KMS-11 (cell line): Measurements from ENCODE around the gene ALKBH5.
A peak's percentile ranks its signal among the peaks of the same experiment; 100 is the strongest.

Source experiments
- H2AFZ ChIP-seq: fragments of 200-600 bp; sonication (generic); 2 replicates; pipeline ENCODE4 v1.6.1; 2016; ENCODE audit warnings: antibody characterized with exemption, mixed run types, low read depth
- H3K27ac ChIP-seq: fragments of 200-600 bp; sonication (generic); 2 replicates; pipeline ENCODE4 v1.6.1; 2016; ENCODE audit warnings: mild to moderate bottlenecking, mixed run types
- H3K27me3 ChIP-seq: fragments of 200-600 bp; sonication (generic); 2 replicates; pipeline ENCODE4 v1.6.1; 2017; ENCODE audit warnings: mild to moderate bottlenecking, low read depth, mixed run types, moderate library complexity; ENCODE audit not compliant: insufficient read depth
- H3K36me3 ChIP-seq: fragments of 200-600 bp; sonication (generic); 2 replicates; pipeline ENCODE4 v1.6.1; 2017; ENCODE audit warnings: mild to moderate bottlenecking, mixed run types; ENCODE audit not compliant: insufficient read depth
- H3K4me1 ChIP-seq: fragments of 200-600 bp; sonication (generic); 2 replicates; pipeline ENCODE4 v1.6.1; 2016; ENCODE audit warnings: mild to moderate bottlenecking, low read depth, mixed run types; ENCODE audit not compliant: poor library complexity, severe bottlenecking
- H3K4me2 ChIP-seq: fragments of 200-600 bp; sonication (generic); 2 replicates; pipeline ENCODE4 v1.7.0; 2016; ENCODE audit warnings: mild to moderate bottlenecking, mixed run types
- H3K4me3 ChIP-seq: fragments of 200-600 bp; sonication (generic); IDR thresholded peaks from 2 replicates; pipeline ENCODE4 v1.6.1; 2017; ENCODE audit warnings: low read depth, low read length, mixed read lengths; ENCODE audit not compliant: insufficient read depth
- H3K79me2 ChIP-seq: fragments of 200-600 bp; sonication (generic); 2 replicates; pipeline ENCODE4 v1.6.1; 2016; ENCODE audit warnings: low read depth, mixed run types; ENCODE audit not compliant: insufficient read depth
- H3K9ac ChIP-seq: fragments of 200-600 bp; sonication (generic); 2 replicates; pipeline ENCODE4 v1.6.1; 2016; ENCODE audit warnings: mild to moderate bottlenecking, mixed run types
- H4K20me1 ChIP-seq: fragments of 200-600 bp; sonication (generic); 2 replicates; pipeline ENCODE4 v1.6.1; 2016; ENCODE audit warnings: mild to moderate bottlenecking, mixed run types; ENCODE audit not compliant: insufficient read depth
- TF ChIP-seq, protein P1 (sequence below): fragments of 200-600 bp; sonication (generic); conservative IDR thresholded peaks from 2 replicates; pipeline ENCODE4 v1.6.1; 2017; ENCODE audit warnings: low read depth, mild to moderate bottlenecking, antibody characterized with exemption, low read length, moderate library complexity, mixed read lengths

Gene ALKBH5

DNA sequence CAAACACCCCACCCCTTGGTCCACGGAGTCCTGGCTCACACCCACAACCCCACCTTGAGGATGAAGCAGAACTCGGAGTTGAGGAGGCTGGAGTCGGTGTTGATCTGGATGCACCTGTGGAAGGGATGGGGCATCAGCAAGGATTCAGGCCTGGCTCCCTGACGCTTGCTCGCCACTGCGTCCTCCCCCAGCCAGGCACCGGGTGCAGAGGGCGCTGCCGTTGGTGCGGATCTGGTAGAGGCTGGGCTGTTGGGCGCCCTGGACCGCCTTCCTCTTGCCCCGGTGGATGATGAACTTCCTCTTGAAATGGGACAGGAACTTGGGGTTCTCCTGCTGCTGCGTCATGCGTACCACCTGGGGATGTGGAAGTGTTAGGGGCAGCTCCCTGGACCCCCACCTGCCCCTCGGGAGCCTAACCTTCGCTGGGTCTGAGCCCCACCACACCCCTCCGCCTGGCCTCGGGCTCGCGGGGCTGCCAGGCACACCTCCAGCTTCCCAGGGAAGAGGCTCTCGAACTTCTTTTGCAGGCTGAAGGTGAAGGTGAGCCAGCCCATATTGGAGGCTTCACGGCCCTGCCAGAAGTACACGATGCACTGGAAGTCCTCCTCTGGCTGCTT lies 62.6 kb downstream of the ALKBH5 start:
- H3K27me3 ChIP-seq: no peaks in the 10 kb centered on the region
- no peaks in the 10 kb centered on the region for H3K79me2 ChIP-seq
- no peak overlapping the region for H3K9ac ChIP-seq

GRCh38 chr17:18246880-18247612 lies 63.4 kb downstream of the ALKBH5 start:
- H3K9ac ChIP-seq: no peak overlapping the region

More for the DNA sequence above, 62.6 kb downstream of the ALKBH5 start:
- no peaks in the 10 kb centered on the region for H3K36me3 ChIP-seq
- TF ChIP-seq, protein P1, sequence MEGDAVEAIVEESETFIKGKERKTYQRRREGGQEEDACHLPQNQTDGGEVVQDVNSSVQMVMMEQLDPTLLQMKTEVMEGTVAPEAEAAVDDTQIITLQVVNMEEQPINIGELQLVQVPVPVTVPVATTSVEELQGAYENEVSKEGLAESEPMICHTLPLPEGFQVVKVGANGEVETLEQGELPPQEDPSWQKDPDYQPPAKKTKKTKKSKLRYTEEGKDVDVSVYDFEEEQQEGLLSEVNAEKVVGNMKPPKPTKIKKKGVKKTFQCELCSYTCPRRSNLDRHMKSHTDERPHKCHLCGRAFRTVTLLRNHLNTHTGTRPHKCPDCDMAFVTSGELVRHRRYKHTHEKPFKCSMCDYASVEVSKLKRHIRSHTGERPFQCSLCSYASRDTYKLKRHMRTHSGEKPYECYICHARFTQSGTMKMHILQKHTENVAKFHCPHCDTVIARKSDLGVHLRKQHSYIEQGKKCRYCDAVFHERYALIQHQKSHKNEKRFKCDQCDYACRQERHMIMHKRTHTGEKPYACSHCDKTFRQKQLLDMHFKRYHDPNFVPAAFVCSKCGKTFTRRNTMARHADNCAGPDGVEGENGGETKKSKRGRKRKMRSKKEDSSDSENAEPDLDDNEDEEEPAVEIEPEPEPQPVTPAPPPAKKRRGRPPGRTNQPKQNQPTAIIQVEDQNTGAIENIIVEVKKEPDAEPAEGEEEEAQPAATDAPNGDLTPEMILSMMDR: no peak
- no peak overlapping the region for H2AFZ ChIP-seq
- no peaks in the 10 kb centered on the region for H4K20me1 ChIP-seq
- H3K4me3 ChIP-seq: no peak overlapping the region
- H3K4me1 ChIP-seq: no peaks in the 10 kb centered on the region
- H3K27ac ChIP-seq: no peak overlapping the region
- H3K4me2 ChIP-seq: no peak overlapping the region

GRCh38 chr17:18247613-18248001 lies 64.0 kb downstream of the ALKBH5 start:
- H3K4me2 ChIP-seq: no peak overlapping the region
- H3K36me3 ChIP-seq: no peaks in the 10 kb centered on the region
- no peak overlapping the region for H2AFZ ChIP-seq
- H3K27me3 ChIP-seq: no peaks in the 10 kb centered on the region
- no peak overlapping the region for H3K4me3 ChIP-seq
- no peak overlapping the region for H3K27ac ChIP-seq
- H3K9ac ChIP-seq: no peak overlapping the region
- H3K4me1 ChIP-seq: no peaks in the 10 kb centered on the region
- H3K79me2 ChIP-seq: no peaks in the 10 kb centered on the region
- TF ChIP-seq, protein P1: no peak
- no peaks in the 10 kb centered on the region for H4K20me1 ChIP-seq

More at GRCh38 chr17:18246880-18247612, 63.4 kb downstream of the ALKBH5 start:
- no peaks in the 10 kb centered on the region for H3K4me1 ChIP-seq
- no peaks in the 10 kb centered on the region for H4K20me1 ChIP-seq
- no peak overlapping the region for H3K4me3 ChIP-seq
- no peak overlapping the region for H3K4me2 ChIP-seq
- H3K27me3 ChIP-seq: no peaks in the 10 kb centered on the region
- H3K79me2 ChIP-seq: no peaks in the 10 kb centered on the region
- no peak overlapping the region for H2AFZ ChIP-seq
- H3K27ac ChIP-seq: no peak overlapping the region
- H3K36me3 ChIP-seq: no peaks in the 10 kb centered on the region
- TF ChIP-seq, protein P1: no peak

- TF ChIP-seq, protein P1: peak; percentile 65
- Histone ChIP-seq H2AFZ (no peak overlapping the region), H3K4me3 (no peak overlapping the region), H3K36me3 (no peaks in the 10 kb centered on the region), H3K27me3 (no peaks in the 10 kb centered on the region), H3K9ac (no peak overlapping the region), H3K4me1 (no peaks in the 10 kb centered on the region), H3K27ac (no peak overlapping the region), H3K4me2 (no peak overlapping the region), H3K79me2 (no peaks in the 10 kb centered on the region), H4K20me1 (no peaks in the 10 kb centered on the region)
These were observed 64.7 kb downstream of the ALKBH5 start for GRCh38 chr17:18248300-18248731.
